HEK293 (cell line): ENCODE measurements around the gene GMDS.

Experiments
- CTCF ChIP-seq: fragments of 450-650 bp; formaldehyde crosslinking; IDR thresholded peaks from 2 replicates; pipeline ENCODE4 v1.5.1; 2016; ENCODE audit warnings: missing biosample characterization, missing genetic modification characterization
- IKZF3 ChIP-seq: fragments of 450-650 bp; IDR thresholded peaks from 2 replicates; pipeline ENCODE4 v1.5.0; 2018; ENCODE audit warnings: missing biosample characterization, mild to moderate bottlenecking, missing genetic modification characterization, moderate library complexity
- KLF7 ChIP-seq: fragments of 450-650 bp; formaldehyde crosslinking; IDR thresholded peaks from 2 replicates; pipeline ENCODE4 v1.5.1; 2016; ENCODE audit warnings: missing biosample characterization, missing genetic modification characterization, borderline replicate concordance
- KLF8 ChIP-seq: fragments of 450-650 bp; formaldehyde crosslinking; IDR thresholded peaks from 2 replicates; pipeline ENCODE4 v1.5.1; 2016; ENCODE audit warnings: missing biosample characterization, missing genetic modification characterization
- OVOL3 ChIP-seq: fragments of 450-650 bp; formaldehyde crosslinking; IDR thresholded peaks from 2 replicates; pipeline ENCODE4 v1.5.1; 2016; ENCODE audit warnings: missing biosample characterization, missing genetic modification characterization
- PRDM2 ChIP-seq: fragments of 450-650 bp; formaldehyde crosslinking; IDR thresholded peaks from 2 replicates; pipeline ENCODE4 v1.5.1; 2016; ENCODE audit warnings: missing biosample characterization, missing genetic modification characterization, borderline replicate concordance
- SP3 ChIP-seq: fragments of 450-650 bp; formaldehyde crosslinking; IDR thresholded peaks from 2 replicates; pipeline ENCODE4 v1.5.1; 2016; ENCODE audit warnings: missing biosample characterization, missing genetic modification characterization
- SP7 ChIP-seq: fragments of 450-650 bp; formaldehyde crosslinking; IDR thresholded peaks from 2 replicates; pipeline ENCODE4 v1.5.1; 2016; ENCODE audit warnings: missing biosample characterization, missing genetic modification characterization
- TCF7L2 ChIP-seq: IDR thresholded peaks from 2 replicates; pipeline ENCODE4 v1.6.1; 2011; ENCODE audit warnings: low read depth, mild to moderate bottlenecking, inconsistent platforms, low read length, moderate library complexity, borderline replicate concordance
- ZBTB20 ChIP-seq: fragments of 450-650 bp; formaldehyde crosslinking; IDR thresholded peaks from 2 replicates; pipeline ENCODE4 v1.5.1; 2016; ENCODE audit warnings: missing biosample characterization, missing genetic modification characterization
- ZBTB44 ChIP-seq: fragments of 450-650 bp; IDR thresholded peaks from 2 replicates; pipeline ENCODE4 v1.5.1; 2018; ENCODE audit warnings: missing biosample characterization, mild to moderate bottlenecking, missing genetic modification characterization
- ZBTB6 ChIP-seq: fragments of 450-650 bp; formaldehyde crosslinking; IDR thresholded peaks from 2 replicates; pipeline ENCODE4 v1.5.1; 2017; ENCODE audit warnings: missing biosample characterization, missing genetic modification characterization
- ZNF121 ChIP-seq: fragments of 450-650 bp; formaldehyde crosslinking; IDR thresholded peaks from 2 replicates; pipeline ENCODE4 v1.5.1; 2016; ENCODE audit warnings: missing biosample characterization, missing genetic modification characterization
- ZNF169 ChIP-seq: fragments of 450-650 bp; formaldehyde crosslinking; IDR thresholded peaks from 2 replicates; pipeline ENCODE4 v1.5.1; 2016; ENCODE audit warnings: missing biosample characterization, missing genetic modification characterization
- ZNF324 ChIP-seq: fragments of 450-650 bp; formaldehyde crosslinking; IDR thresholded peaks from 2 replicates; pipeline ENCODE4 v1.5.1; 2016; ENCODE audit warnings: missing biosample characterization, missing genetic modification characterization
- ZNF555 ChIP-seq: fragments of 450-650 bp; formaldehyde crosslinking; conservative IDR thresholded peaks from 2 replicates; pipeline ENCODE4 v1.5.1; 2017; ENCODE audit warnings: missing biosample characterization, mild to moderate bottlenecking, missing genetic modification characterization, inconsistent platforms
- ZNF624 ChIP-seq: fragments of 450-650 bp; formaldehyde crosslinking; IDR thresholded peaks from 2 replicates; pipeline ENCODE4 v1.5.1; 2017; ENCODE audit warnings: missing biosample characterization, missing genetic modification characterization
- ZNF654 ChIP-seq: fragments of 450-650 bp; formaldehyde crosslinking; IDR thresholded peaks from 2 replicates; pipeline ENCODE4 v1.5.1; 2016; ENCODE audit warnings: low read depth, missing biosample characterization, missing genetic modification characterization
- ZNF843 ChIP-seq: fragments of 450-650 bp; formaldehyde crosslinking; IDR thresholded peaks from 2 replicates; pipeline ENCODE4 v1.5.1; 2016; ENCODE audit warnings: missing biosample characterization, missing genetic modification characterization
- ZSCAN30 ChIP-seq: fragments of 450-650 bp; IDR thresholded peaks from 2 replicates; pipeline ENCODE4 v1.5.1; 2018; ENCODE audit warnings: missing biosample characterization, mild to moderate bottlenecking, missing genetic modification characterization, moderate library complexity
- ZSCAN4 ChIP-seq: fragments of 450-650 bp; formaldehyde crosslinking; IDR thresholded peaks from 2 replicates; pipeline ENCODE4 v1.5.1; 2017; ENCODE audit warnings: missing biosample characterization, missing genetic modification characterization
- TF ChIP-seq, protein P1 (sequence below): fragments of 450-650 bp; formaldehyde crosslinking; IDR thresholded peaks from 2 replicates; pipeline ENCODE4 v1.5.1; 2017; ENCODE audit warnings: missing biosample characterization, missing genetic modification characterization
- TF ChIP-seq, protein P2 (sequence below): fragments of 450-650 bp; formaldehyde crosslinking; IDR thresholded peaks from 2 replicates; pipeline ENCODE4 v1.5.1; 2016; ENCODE audit warnings: missing biosample characterization, missing genetic modification characterization

Gene GMDS

GRCh38 chr6:1940381-1940780 lies 305.0 kb downstream of the GMDS start (continued):
- TF ChIP-seq ZNF121 (tag by site-specific recombination) (no peak), ZBTB20 (tag by site-specific recombination) (no peak), ZSCAN30 (tag by site-specific recombination) (peak; percentile 87), TCF7L2 (peak; percentile 83; the same call in 1 of the 2 replicates), ZBTB6 (no peak), SP7 (tag by site-specific recombination) (peak; percentile 74), KLF8 (tag by site-specific recombination) (peak; percentile 68), ZNF555 (tag by site-specific recombination) (no peak), ZNF654 (tag by site-specific recombination) (peak; percentile 7; the same call in 1 of the 2 replicates), KLF7 (tag by site-specific recombination) (peak; percentile 70; the same call in 1 of the 2 replicates), CTCF (no peak), OVOL3 (tag by site-specific recombination) (peak; percentile 92), ZBTB44 (tag by site-specific recombination) (peak; percentile 78), ZSCAN4 (tag by site-specific recombination) (0 out of 2 replicates have a peak, but pooled peaks have one; percentile 13), PRDM2 (tag by site-specific recombination) (no peak), ZNF324 (0 out of 2 replicates have a peak, but pooled peaks have one; percentile 36), ZNF843 (tag by site-specific recombination) (peak; percentile 97), ZNF169 (tag by site-specific recombination) (no peak), SP3 (tag by site-specific recombination) (no peak), IKZF3 (tag by site-specific recombination) (peak; percentile 93), ZNF624 (no peak)
- TF ChIP-seq, protein P1, sequence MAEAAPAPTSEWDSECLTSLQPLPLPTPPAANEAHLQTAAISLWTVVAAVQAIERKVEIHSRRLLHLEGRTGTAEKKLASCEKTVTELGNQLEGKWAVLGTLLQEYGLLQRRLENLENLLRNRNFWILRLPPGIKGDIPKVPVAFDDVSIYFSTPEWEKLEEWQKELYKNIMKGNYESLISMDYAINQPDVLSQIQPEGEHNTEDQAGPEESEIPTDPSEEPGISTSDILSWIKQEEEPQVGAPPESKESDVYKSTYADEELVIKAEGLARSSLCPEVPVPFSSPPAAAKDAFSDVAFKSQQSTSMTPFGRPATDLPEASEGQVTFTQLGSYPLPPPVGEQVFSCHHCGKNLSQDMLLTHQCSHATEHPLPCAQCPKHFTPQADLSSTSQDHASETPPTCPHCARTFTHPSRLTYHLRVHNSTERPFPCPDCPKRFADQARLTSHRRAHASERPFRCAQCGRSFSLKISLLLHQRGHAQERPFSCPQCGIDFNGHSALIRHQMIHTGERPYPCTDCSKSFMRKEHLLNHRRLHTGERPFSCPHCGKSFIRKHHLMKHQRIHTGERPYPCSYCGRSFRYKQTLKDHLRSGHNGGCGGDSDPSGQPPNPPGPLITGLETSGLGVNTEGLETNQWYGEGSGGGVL (tag by site-specific recombination): peak; percentile 26; the same call in 1 of the 2 replicates
- TF ChIP-seq, protein P2, sequence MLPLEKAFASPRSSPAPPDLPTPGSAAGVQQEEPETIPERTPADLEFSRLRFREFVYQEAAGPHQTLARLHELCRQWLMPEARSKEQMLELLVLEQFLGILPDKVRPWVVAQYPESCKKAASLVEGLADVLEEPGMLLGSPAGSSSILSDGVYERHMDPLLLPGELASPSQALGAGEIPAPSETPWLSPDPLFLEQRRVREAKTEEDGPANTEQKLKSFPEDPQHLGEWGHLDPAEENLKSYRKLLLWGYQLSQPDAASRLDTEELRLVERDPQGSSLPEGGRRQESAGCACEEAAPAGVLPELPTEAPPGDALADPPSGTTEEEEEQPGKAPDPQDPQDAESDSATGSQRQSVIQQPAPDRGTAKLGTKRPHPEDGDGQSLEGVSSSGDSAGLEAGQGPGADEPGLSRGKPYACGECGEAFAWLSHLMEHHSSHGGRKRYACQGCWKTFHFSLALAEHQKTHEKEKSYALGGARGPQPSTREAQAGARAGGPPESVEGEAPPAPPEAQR (tag by site-specific recombination): no peak
